ENCODE measurements around the gene SSC5D. TPM values are rescaled to one million over a fixed set of nuclear protein-coding genes. Genes with fewer than 3 reads are reported as not detected.
A peak's percentile ranks its signal among the peaks of the same experiment; 100 is the strongest.

Gene SSC5D
- polyA plus RNA-seq, 3 donors = 0.08 TPM; not detected in 2

- peak in 1 of 3 donors; percentile 27 for DNase-seq
- Histone ChIP-seq H3K79me2 (ENCODE audit: insufficient read depth, low read length) (no peaks in the 10 kb centered on the region), H3K4me2 (replicated peaks; ENCODE audit: extremely low read depth, low read length, poor library complexity, severe bottlenecking) (peak overlapping the region; percentile 44), H4K20me1 (ENCODE audit: insufficient read depth, low read length) (no peaks in the 10 kb centered on the region), H3K4me3 (replicated peaks in 1 of 3; ENCODE audit: low read depth in 2 of 3, low read length in 3 of 3) (peak overlapping the region in 1 of 3 experiments; percentile 32), H3K9ac (ENCODE audit: insufficient read depth, low read length, poor library complexity, severe bottlenecking) (peak overlapping the region; percentile 4), H2AFZ (ENCODE audit: insufficient read depth, low read depth, low read length, poor library complexity, severe bottlenecking) (peak overlapping the region; percentile 29), H3K9me3 (replicated peaks in 1 of 2; ENCODE audit: control insufficient read depth in 1 of 2, insufficient read depth in 1 of 2, low read length in 2 of 2) (peaks cover 0 to 22% of the 10 kb centered on the region in 2 donors), H3K4me1 (ENCODE audit: control insufficient read depth in 1 of 2, insufficient read depth in 2 of 2, low read length in 2 of 2) (peaks cover 21 to 24% of the 10 kb centered on the region in 2 donors), H3K36me3 (replicated peaks in 1 of 2; ENCODE audit: control insufficient read depth in 1 of 2, insufficient read depth in 2 of 2, low read length in 2 of 2) (no peaks in the 10 kb centered on the region), H3K27ac (ENCODE audit: low read depth in 1 of 2, low read length in 2 of 2) (no peak overlapping the region), H3K27me3 (ENCODE audit: control insufficient read depth in 2 of 2, insufficient read depth in 2 of 2, low read length in 2 of 2) (peaks cover 26 to 67% of the 10 kb centered on the region in 2 donors)
- Mint-ChIP-seq H3K4me3 (peak overlapping the region in 1 of 2 donors; percentile 92), H3K4me1 (peaks cover 21% of the 10 kb centered on the region), H3K27me3 (ENCODE audit: low read depth in 3 of 3) (peaks cover 48 to 77% (median 59%) of the 10 kb centered on the region in 3 donors), H3K27ac (peak overlapping the region in 1 of 7 donors; percentile 79), H3K36me3 (peaks cover 5 to 12% of the 10 kb centered on the region in 2 donors), H3K9me3 (peaks cover 0 to 38% (median 13%) of the 10 kb centered on the region in 7 donors)
- intact Hi-C loops (cut with micrococcal nuclease) = no loop called here
- TF ChIP-seq, protein P1, sequence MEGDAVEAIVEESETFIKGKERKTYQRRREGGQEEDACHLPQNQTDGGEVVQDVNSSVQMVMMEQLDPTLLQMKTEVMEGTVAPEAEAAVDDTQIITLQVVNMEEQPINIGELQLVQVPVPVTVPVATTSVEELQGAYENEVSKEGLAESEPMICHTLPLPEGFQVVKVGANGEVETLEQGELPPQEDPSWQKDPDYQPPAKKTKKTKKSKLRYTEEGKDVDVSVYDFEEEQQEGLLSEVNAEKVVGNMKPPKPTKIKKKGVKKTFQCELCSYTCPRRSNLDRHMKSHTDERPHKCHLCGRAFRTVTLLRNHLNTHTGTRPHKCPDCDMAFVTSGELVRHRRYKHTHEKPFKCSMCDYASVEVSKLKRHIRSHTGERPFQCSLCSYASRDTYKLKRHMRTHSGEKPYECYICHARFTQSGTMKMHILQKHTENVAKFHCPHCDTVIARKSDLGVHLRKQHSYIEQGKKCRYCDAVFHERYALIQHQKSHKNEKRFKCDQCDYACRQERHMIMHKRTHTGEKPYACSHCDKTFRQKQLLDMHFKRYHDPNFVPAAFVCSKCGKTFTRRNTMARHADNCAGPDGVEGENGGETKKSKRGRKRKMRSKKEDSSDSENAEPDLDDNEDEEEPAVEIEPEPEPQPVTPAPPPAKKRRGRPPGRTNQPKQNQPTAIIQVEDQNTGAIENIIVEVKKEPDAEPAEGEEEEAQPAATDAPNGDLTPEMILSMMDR (IDR thresholded peaks at IDR 0.05) = no peak
- 10% methylated on average over 37 of the region's 39 CpGs for WGBS (ENCODE audit: insufficient coverage)
These were observed 47.7 kb upstream of the SSC5D start for GRCh38 chr19:55440411-55441105.

DNA sequence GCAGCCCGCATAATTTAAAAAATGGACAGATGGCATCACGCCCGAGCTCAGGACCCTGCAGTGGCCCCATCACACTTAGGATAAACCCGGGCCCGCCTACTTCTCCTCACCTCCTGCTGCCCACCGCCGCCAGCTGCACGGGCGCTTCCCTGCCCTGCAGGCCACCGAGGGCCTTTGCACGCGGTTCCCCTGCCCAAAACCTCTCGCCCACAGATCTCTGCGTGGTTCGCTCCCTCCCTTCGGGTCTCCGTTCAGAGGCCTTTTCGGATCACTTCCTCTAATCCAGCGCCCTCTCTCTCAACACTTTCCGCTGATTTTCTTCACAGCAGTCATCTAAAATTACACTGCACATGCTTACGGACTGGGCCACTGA is 46.9 kb upstream of the SSC5D start:
- Histone ChIP-seq H3K4me1 (ENCODE audit: control insufficient read depth in 1 of 2, insufficient read depth in 2 of 2, low read length in 2 of 2) (peaks cover 21 to 24% of the 10 kb centered on the region in 2 donors), H3K9me3 (replicated peaks in 1 of 2; ENCODE audit: control insufficient read depth in 1 of 2, insufficient read depth in 1 of 2, low read length in 2 of 2) (peaks cover 0 to 22% of the 10 kb centered on the region in 2 donors), H3K27me3 (ENCODE audit: control insufficient read depth in 2 of 2, insufficient read depth in 2 of 2, low read length in 2 of 2) (peaks cover 26 to 71% of the 10 kb centered on the region in 2 donors), H3K27ac (ENCODE audit: low read depth in 1 of 2, low read length in 2 of 2) (no peak overlapping the region), H3K9ac (ENCODE audit: insufficient read depth, low read length, poor library complexity, severe bottlenecking) (no peak overlapping the region), H4K20me1 (ENCODE audit: insufficient read depth, low read length) (no peaks in the 10 kb centered on the region), H3K4me2 (replicated peaks; ENCODE audit: extremely low read depth, low read length, poor library complexity, severe bottlenecking) (peak overlapping the region; percentile 44), H3K79me2 (ENCODE audit: insufficient read depth, low read length) (no peaks in the 10 kb centered on the region), H3K4me3 (replicated peaks in 1 of 3; ENCODE audit: low read depth in 2 of 3, low read length in 3 of 3) (peak overlapping the region in 1 of 3 experiments; percentile 32), H2AFZ (ENCODE audit: insufficient read depth, low read depth, low read length, poor library complexity, severe bottlenecking) (no peak overlapping the region), H3K36me3 (replicated peaks in 1 of 2; ENCODE audit: control insufficient read depth in 1 of 2, insufficient read depth in 2 of 2, low read length in 2 of 2) (no peaks in the 10 kb centered on the region)
- 2% methylated on average over 21 of the region's 21 CpGs for WGBS (ENCODE audit: insufficient coverage)
- Mint-ChIP-seq H3K4me3 (peak overlapping the region in 1 of 2 donors; percentile 92), H3K27ac (peak overlapping the region in 1 of 7 donors; percentile 62), H3K27me3 (ENCODE audit: low read depth in 3 of 3) (peaks cover 48 to 83% (median 62%) of the 10 kb centered on the region in 3 donors), H3K36me3 (peaks cover 5 to 12% of the 10 kb centered on the region in 2 donors), H3K4me1 (peaks cover 21% of the 10 kb centered on the region), H3K9me3 (peaks cover 0 to 38% (median 13%) of the 10 kb centered on the region in 7 donors)
- DNase-seq = peak in 2 of 3 donors; percentile 19 to 37
- TF ChIP-seq, protein P1 (IDR thresholded peaks at IDR 0.05) = no peak
- intact Hi-C loops (cut with micrococcal nuclease) = no loop called here
